Liver (tissue), 9 donors: Measurements from ENCODE around the gene ABLIM3. TPM values are rescaled to one million over a fixed set of nuclear protein-coding genes. Genes with fewer than 3 reads are reported as not detected.

Source experiments
- DNase-seq: peaks from one replicate; pipeline ENCODE4 v3.0.0-alpha.2; 2017; ENCODE audit warnings: low spot score
- H3K27ac ChIP-seq, 2 donors: one replicate each; pipeline ENCODE4 v1.7.0; 2013; ENCODE audit warnings: inconsistent platforms in 2 of 2, low read length in 2 of 2, control low read depth in 1 of 2, low read depth in 1 of 2, mild to moderate bottlenecking in 1 of 2
- H3K27me3 ChIP-seq, 4 donors: one replicate each; pipeline versions ENCODE4 v1.6.1 to v1.7.0; 2013; ENCODE audit warnings: low read length in 3 of 4, inconsistent platforms in 1 of 4, mild to moderate bottlenecking in 1 of 4, moderate library complexity in 1 of 4; ENCODE audit not compliant: control insufficient read depth in 4 of 4, insufficient read depth in 4 of 4
- H3K36me3 ChIP-seq, 4 donors: one replicate each; pipeline versions ENCODE4 v1.6.1 to v1.7.0; 2013; ENCODE audit warnings: low read length in 3 of 4, mild to moderate bottlenecking in 3 of 4, low read depth in 1 of 4, moderate library complexity in 1 of 4; ENCODE audit not compliant: control insufficient read depth in 4 of 4, insufficient read depth in 3 of 4
- H3K4me1 ChIP-seq, 4 donors: one replicate each; pipeline versions ENCODE4 v1.6.1 to v1.7.0; 2013; ENCODE audit warnings: low read length in 3 of 4, mild to moderate bottlenecking in 3 of 4, moderate library complexity in 1 of 4; ENCODE audit not compliant: control insufficient read depth in 4 of 4, insufficient read depth in 4 of 4
- H3K4me3 ChIP-seq, 3 donors: one replicate each; pipeline versions ENCODE4 v1.6.1 to v1.7.0; 2013; ENCODE audit warnings: low read length in 3 of 3, control low read depth in 1 of 3, low read depth in 1 of 3, mild to moderate bottlenecking in 1 of 3
- H3K9ac ChIP-seq, 2 donors: one replicate each; pipeline ENCODE4 v1.7.0; 2013; ENCODE audit warnings: low read length in 2 of 2, mild to moderate bottlenecking in 2 of 2, moderate library complexity in 2 of 2, control low read depth in 1 of 2, low read depth in 1 of 2
- H3K9me3 ChIP-seq, 4 donors: one replicate each; pipeline versions ENCODE4 v1.6.1 to v1.7.0; 2013; ENCODE audit warnings: low read length in 3 of 4; ENCODE audit not compliant: control insufficient read depth in 4 of 4
- ATF3 ChIP-seq: IDR thresholded peaks from 2 replicates; pipeline ENCODE4 v1.6.1; 2016; ENCODE audit warnings: antibody characterized with exemption
- EGR1 ChIP-seq, 2 donors: IDR thresholded peaks; 2 replicates each; pipeline ENCODE4 v1.6.1; 2016 to 2018; ENCODE audit warnings: antibody characterized with exemption in 2 of 2, low read depth in 2 of 2
- FOXA1 ChIP-seq: IDR thresholded peaks from 2 replicates; pipeline ENCODE4 v1.6.1; 2016; ENCODE audit warnings: antibody characterized with exemption
- FOXA2 ChIP-seq: IDR thresholded peaks from 2 replicates; pipeline ENCODE4 v1.6.1; 2016; ENCODE audit warnings: antibody characterized with exemption
- GABPA ChIP-seq, 2 donors: IDR thresholded peaks in 1 of 2; conservative IDR thresholded peaks in 1 of 2; 2 replicates each; pipeline ENCODE4 v1.6.1; 2016; ENCODE audit warnings: antibody characterized with exemption in 2 of 2, mild to moderate bottlenecking in 1 of 2, moderate library complexity in 1 of 2
- HNF4G ChIP-seq: IDR thresholded peaks from 2 replicates; pipeline ENCODE4 v1.6.1; 2016; ENCODE audit warnings: antibody characterized with exemption
- JUND ChIP-seq, 2 donors: IDR thresholded peaks; 2 replicates each; pipeline ENCODE4 v1.6.1; 2016; ENCODE audit warnings: antibody characterized with exemption in 2 of 2
- MAX ChIP-seq: IDR thresholded peaks from 2 replicates; pipeline ENCODE4 v1.6.1; 2016; ENCODE audit warnings: antibody characterized with exemption
- NR2F2 ChIP-seq: IDR thresholded peaks from 2 replicates; pipeline ENCODE4 v1.6.1; 2016; ENCODE audit warnings: antibody characterized with exemption
- REST ChIP-seq: IDR thresholded peaks from 2 replicates; pipeline ENCODE4 v1.6.1; 2016; ENCODE audit warnings: antibody characterized with exemption, mild to moderate bottlenecking
- RXRA ChIP-seq, 2 donors: IDR thresholded peaks; 2 replicates each; pipeline ENCODE4 v1.6.1; 2017 to 2018; ENCODE audit warnings: antibody characterized with exemption in 2 of 2, mild to moderate bottlenecking in 1 of 2
- SP1 ChIP-seq: IDR thresholded peaks from 2 replicates; pipeline ENCODE4 v1.6.1; 2018; ENCODE audit warnings: antibody characterized with exemption, mild to moderate bottlenecking
- TAF1 ChIP-seq: conservative IDR thresholded peaks from 2 replicates; pipeline ENCODE4 v1.6.1; 2016; ENCODE audit warnings: antibody characterized with exemption, mild to moderate bottlenecking
- ZBTB33 ChIP-seq: IDR thresholded peaks from 2 replicates; pipeline ENCODE4 v1.6.1; 2016; ENCODE audit warnings: antibody characterized with exemption
- WGBS: extraction: QIAGEN DNeasy Blood & Tissue Kit; methylation state at CpG from one replicate; pipeline ENCODE4 v1.1.7; 2013; 5-methylcytosine and 5-hydroxymethylcytosine counted together
- polyA plus RNA-seq, 2 donors: library from polyadenylated mRNA; stranded (reverse) in 1 of 2; unstranded in 1 of 2; fragments of 200-250 nt in 1 of 2; fragments of >200 nt in 1 of 2; fragmentation: Nextera tagmentation in 1 of 2; extraction: Ambion mirVana in 1 of 2; gene quantifications; one replicate each; pipeline versions ENCODE4 v1.2.1 to v1.2.3, GENCODE V29; 2013 to 2015
- total RNA-seq, 2 donors: library from RNA; depleted of rRNA; stranded (reverse); fragments of >200 nt; gene quantifications; one replicate each; pipeline ENCODE4 v1.2.3, GENCODE V29; 2014
- donor health status: healthy.
- donor health status: healthy.
- donor health status: healthy.
- donor health status: healthy.
- donor health status: healthy.

Gene ABLIM3
- total and polyA plus RNA-seq, 4 donors, result 6.8 to 131 (median 43.1) TPM

GRCh38 chr5:149238540-149238939, 97.2 kb downstream of the ABLIM3 start:
- 60% methylated on average over 2 of the region's 2 CpGs for WGBS
- DNase-seq, result no peak
- Histone ChIP-seq H3K36me3 (peaks cover 25 to 84% (median 58%) of the 10 kb centered on the region in 4 donors), H3K4me1 (no peaks in the 10 kb centered on the region), H3K4me3 (no peak overlapping the region), H3K27me3 (no peaks in the 10 kb centered on the region), H3K9ac (no peak overlapping the region), H3K27ac (no peak overlapping the region), H3K9me3 (no peaks in the 10 kb centered on the region)
- TF ChIP-seq ZBTB33, result no peak
- no peak for TF ChIP-seq GABPA (IDR thresholded peaks at IDR 0.05 in 1 of 2, conservative IDR thresholded peaks at IDR 0.05 in 1 of 2)
- no peak for TF ChIP-seq FOXA1
- TF ChIP-seq SP1, result no peak
- TF ChIP-seq REST, result no peak
- TF ChIP-seq FOXA2, result no peak
- TF ChIP-seq EGR1 (IDR thresholded peaks at IDR 0.05; ENCODE audit: low read depth in 2 of 2), result no peak
- TF ChIP-seq MAX, result no peak
- TF ChIP-seq RXRA (IDR thresholded peaks at IDR 0.05), result no peak

GRCh38 chr5:149239917-149240316, 98.6 kb downstream of the ABLIM3 start:
- peaks cover 28 to 82% (median 54%) of the 10 kb centered on the region in 4 donors for H3K36me3 ChIP-seq
- H3K4me3 ChIP-seq, result no peak overlapping the region
- H3K27ac ChIP-seq, result no peak overlapping the region
- H3K4me1 ChIP-seq, result no peaks in the 10 kb centered on the region
- DNase-seq, result no peak
- H3K27me3 ChIP-seq, result no peaks in the 10 kb centered on the region
- no peaks in the 10 kb centered on the region for H3K9me3 ChIP-seq
- no peak for TF ChIP-seq ZBTB33
- no peak for TF ChIP-seq MAX
- no peak for TF ChIP-seq JUND (IDR thresholded peaks at IDR 0.05)
- no peak for TF ChIP-seq HNF4G
- TF ChIP-seq RXRA (IDR thresholded peaks at IDR 0.05), result no peak
- no peak for TF ChIP-seq FOXA2
- TF ChIP-seq REST, result no peak
- no peak for TF ChIP-seq ATF3
- TF ChIP-seq TAF1, result no peak
- no peak for TF ChIP-seq NR2F2
- no peak overlapping the region for H3K9ac ChIP-seq
- WGBS, result 93% methylated on average over 2 of the region's 2 CpGs
